HG02588 (cell line): ENCODE results near the gene RAVER1.
"Not testable (repeated sequence)": the region's sequence is repeated elsewhere in the genome, so short reads cannot be mapped to it uniquely, and the experiment has no call there.

Source experiments
- ATAC-seq: cut with Tn5 transposase; IDR thresholded peaks from one replicate; pipeline ENCODE4 v1.9.1; 2021; ENCODE audit warnings: mild to moderate bottlenecking, moderate library complexity; ENCODE audit not compliant: unreplicated experiment

The RAVER1 gene, protein sequence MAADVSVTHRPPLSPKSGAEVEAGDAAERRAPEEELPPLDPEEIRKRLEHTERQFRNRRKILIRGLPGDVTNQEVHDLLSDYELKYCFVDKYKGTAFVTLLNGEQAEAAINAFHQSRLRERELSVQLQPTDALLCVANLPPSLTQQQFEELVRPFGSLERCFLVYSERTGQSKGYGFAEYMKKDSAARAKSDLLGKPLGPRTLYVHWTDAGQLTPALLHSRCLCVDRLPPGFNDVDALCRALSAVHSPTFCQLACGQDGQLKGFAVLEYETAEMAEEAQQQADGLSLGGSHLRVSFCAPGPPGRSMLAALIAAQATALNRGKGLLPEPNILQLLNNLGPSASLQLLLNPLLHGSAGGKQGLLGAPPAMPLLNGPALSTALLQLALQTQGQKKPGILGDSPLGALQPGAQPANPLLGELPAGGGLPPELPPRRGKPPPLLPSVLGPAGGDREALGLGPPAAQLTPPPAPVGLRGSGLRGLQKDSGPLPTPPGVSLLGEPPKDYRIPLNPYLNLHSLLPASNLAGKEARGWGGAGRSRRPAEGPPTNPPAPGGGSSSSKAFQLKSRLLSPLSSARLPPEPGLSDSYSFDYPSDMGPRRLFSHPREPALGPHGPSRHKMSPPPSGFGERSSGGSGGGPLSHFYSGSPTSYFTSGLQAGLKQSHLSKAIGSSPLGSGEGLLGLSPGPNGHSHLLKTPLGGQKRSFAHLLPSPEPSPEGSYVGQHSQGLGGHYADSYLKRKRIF

DNA sequence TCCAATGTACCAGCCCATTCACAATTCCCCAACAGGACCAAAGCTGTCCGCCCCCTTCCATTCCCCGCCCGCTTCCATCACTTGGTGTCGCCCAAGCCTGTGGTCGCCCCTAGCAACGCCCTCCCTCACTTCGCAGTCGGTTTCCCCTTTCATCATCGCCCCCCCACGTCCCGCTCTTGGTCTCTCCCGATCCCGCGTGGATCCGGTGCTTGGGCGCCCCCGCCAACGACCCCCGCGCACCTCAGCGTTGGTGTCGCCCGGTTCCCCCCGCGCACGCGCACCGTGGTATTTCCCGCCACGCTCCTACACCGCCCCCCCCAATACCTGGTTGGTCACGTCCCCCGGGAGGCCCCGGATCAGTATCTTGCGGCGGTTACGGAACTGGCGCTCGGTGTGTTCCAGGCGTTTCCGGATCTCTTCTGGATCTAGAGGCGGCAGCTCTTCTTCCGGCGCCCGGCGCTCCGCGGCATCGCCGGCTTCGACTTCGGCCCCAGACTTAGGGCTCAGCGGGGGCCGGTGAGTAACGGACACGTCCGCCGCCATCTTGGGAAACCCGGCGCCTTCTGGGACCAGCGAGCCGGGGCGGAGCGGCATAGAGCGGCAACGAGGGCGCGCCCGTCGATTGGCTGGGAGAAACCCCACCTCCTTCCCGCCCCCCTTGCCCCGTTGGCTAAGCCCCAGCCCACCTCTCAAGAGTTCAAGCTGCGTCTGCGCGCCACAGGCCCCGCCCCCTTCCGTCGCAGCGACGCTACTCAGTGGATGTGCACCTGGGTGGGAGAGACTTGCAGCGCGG, at the start of gene RAVER1:
RAVER1 (minus strand) TSS at position 565 of the 793 bp plus-strand sequence; CDS start at position 543, 22 bp downstream.
- peak; percentile 85 for ATAC-seq

DNA sequence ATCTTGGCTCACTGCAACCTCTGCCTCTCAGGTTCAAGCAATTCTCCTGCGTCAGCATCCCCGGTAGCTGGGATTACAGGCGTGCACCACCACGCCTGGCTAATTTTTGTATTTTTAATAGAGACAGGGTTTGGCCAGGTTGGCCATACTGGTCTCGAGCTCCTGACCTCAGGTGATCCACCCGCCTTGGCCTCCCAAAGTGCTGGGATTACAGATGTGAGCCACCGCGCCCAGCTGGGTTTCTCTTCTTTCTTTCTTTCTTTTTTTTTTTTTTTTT, 49.8 kb upstream of the RAVER1 start:
- ATAC-seq, result not testable (repeated sequence)

DNA sequence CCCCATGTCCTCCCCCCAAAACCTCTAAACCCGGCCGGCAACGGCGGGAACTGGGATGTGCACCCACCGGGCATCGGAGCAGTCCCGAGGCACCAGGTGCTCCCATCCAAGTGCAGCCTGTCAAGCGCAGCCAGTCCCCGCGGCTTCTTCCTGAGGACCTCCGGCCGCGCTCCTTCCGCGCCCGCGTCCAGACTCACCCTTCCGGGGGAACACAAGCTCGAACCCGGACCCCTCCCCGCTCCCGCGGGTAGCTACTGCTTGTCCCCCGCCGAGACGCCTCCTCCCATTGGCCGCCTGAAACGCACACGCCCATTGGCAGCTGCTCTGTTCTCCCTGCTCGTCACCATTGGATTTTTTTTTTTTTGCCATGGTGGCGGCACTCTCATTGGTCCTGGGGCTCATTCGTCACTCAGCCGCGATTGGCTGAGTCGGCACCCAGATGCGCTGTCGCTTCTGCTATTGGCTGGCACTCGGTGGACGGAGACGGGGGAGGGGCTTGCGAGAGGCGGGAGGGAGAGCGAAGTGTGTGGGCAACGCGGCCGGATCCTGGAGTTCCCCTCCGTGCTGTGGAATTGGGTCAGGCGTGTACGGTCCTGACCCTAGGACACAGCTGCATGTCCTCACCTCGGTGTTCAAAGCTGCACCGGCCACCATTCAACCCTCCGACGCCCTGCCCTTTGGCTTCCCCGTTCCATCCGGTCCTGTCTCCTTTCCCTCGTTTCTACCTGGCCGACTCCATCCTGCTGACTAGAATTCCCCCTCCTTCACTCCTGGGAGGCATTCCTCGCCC, 47.2 kb upstream of the RAVER1 start, which contains the start of gene TYK2:
TYK2 (minus strand) TSS at position 260 of the 790 bp plus-strand sequence. CDS start 2,166 bp downstream, outside the sequence.
- peak; percentile 89 for ATAC-seq

DNA sequence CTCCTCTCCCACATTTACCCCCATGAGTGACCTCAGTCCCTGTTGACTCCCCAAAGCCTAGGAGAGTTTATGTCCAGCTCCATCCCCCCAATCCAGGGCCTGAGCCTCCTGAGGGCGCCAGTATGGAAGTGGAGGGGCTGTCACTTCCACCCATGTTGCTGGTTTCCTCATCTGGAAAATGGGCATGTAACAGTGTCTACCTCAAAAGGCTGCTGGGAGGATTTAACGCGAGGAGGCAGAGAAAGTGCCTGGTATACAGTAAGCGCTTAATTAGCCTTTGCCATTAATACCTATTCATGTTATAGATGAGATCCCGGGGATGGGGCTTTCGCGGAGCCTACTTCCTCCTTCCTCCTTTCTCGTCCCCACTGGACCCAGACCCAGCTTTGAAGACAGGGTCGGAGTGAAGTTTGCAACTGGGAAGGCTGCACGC, 46.6 kb upstream of the RAVER1 start:
- ATAC-seq, result no peak

DNA sequence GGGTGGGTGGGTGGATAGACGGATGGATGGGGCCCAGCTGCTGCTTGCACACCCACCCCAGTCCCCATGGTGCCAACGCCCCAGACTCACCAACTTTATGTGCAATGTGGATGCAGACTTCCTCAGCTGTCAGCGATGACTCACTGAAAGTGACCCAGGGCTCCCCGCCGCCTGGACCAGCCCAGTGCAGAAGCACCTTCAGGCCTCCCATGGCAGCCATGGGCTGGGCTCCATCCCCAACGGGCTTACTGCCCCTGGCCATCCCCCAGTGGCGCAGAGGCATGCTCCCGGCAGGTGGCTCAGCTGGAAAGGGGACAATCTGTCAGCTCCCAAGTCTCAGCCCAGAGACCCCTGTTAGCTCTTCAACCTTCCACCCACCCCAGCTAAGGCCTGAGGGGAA, 44.8 kb upstream of the RAVER1 start:
- no peak for ATAC-seq

DNA sequence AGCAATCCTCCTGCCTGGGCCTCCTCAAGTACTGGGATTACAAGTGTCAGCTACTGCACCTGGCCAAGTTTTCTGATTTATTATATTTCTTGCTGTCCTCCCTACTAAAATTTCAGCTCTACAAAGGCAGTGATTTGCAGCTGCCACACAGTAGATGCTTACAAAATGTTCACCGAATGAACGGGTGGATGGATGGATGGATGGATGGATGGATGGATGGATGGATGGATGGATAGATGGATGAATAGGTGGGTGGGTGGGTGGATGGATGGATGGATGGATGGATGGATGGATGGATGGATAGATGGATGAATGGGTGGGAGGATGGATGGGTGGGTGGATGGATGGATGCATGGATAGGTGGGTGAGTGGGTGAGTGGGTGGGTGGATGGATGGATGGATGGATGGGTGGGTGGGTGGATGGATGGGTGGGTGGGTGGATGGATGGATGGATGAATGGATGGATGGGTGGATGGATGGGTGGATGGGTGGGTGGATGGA, 43.9 kb upstream of the RAVER1 start:
- ATAC-seq, result not testable (repeated sequence)

DNA sequence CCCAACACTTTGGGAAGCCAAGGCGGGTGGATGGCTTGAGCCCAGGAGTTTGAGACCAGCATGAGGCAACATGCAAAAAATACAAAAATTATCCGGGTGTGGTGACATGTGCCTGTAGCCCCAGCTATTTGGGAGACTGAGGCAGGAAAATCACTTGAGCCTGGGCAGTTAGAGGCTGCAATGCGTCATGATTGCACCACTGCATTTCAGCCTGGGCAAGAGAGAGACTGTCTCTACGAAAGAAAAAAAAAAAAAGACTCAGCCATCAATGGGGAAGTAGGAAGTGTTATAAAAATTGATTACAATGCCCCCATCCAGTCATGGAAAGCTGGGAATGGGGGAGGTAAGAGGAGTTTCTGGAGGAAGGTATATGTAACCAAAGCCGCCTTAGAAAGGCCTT, 41.6 kb upstream of the RAVER1 start:
- no peak for ATAC-seq

DNA sequence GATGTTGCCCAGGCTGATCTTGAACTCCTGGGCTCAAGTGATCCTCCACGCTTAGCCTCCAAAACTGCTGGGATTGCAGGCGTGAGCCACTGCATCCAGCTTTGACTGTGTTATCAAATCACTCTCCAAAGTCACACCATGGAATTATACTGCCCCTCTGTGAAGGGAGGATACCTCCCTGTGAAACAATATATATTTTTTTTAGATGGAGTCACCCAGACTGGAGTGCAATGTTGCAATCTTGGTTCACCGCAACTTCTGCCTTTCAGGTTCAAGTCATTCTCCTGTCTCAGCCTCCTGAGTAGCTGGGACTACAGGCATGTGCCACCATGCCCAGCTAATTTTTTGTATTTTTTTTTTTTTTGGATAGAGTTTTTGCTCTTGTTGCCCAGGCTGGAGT, 39.4 kb upstream of the RAVER1 start:
- ATAC-seq, result no peak

DNA sequence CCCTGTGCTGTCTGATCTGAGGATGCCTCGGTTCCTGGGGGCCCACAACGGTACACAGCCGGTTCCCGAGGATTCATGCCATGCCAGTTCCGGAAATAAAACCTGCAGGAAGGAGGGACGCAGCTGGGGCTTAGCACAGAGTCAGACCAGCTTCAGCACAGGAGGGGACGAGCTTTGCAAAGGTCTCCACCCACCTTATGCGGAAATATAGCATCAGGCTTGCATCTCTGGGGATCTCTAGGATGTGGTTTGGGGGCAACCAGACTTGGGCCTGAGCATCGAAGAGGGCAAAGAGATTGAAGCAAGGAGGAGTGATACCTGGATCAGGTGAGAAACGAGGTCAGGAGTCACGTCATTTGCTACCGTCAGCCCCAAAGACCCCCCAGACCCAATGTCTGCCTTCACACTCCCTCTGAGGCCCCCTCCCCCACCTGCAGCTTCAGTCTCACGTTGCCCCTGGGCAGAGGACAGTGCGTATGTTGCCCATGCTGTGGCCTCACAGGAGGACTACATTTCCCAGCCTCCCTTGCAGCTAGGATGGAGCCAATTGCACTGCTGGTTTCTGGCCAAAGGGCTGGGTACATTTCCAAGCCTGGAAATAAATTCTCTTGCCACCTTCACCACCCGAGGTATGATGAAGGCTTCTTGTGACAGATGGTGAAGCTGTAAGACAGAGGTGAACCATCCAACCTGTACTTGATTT, 34.9 kb upstream of the RAVER1 start:
- ATAC-seq, result no peak

DNA sequence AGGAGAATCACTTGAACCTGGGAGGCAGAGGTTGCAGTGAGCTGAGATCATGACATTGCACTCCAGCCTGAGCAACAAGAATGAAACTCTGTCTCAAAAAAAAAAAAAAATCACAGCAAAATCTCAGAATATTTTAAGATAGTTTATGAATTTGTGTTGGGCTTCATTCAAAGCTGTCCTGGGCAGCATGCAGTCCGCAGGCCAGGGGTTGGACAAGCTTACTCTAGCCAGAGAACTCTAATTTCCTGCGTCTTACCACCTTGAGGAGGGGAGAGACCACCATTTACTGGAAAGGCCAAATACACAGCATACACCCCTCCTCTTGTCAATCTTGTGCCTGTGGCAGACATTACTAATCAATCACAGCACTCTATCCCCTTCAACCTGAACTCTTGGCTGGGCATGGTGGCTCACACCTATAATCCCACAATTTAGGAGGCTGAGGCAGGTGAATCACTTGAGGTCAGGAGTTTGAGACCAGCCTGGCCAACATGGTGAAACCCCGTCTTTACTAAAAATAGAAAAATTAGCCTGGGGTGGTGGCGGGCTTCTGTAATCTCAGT, 33.7 kb upstream of the RAVER1 start:
- ATAC-seq, result not testable (repeated sequence)

DNA sequence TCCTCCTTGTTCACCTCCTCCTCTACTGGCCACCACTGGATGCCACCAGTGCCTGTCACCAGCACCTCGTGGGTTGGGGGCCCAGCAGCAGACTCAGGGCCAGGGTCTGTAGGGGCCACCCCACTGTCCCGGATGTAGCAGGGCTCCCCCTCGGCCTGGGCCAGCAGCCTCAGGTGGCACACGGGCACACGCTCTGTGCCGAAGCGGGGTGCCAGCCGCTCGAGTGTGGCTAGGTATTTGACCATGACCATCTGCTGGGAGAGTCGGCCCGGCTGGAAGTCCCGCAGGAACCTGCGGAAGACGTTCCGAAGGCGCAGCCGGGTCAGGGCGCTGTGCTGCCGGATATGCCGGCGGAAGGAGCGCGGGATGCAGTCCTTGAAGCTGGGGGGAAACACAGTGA, 32.2 kb upstream of the RAVER1 start:
- no peak for ATAC-seq

DNA sequence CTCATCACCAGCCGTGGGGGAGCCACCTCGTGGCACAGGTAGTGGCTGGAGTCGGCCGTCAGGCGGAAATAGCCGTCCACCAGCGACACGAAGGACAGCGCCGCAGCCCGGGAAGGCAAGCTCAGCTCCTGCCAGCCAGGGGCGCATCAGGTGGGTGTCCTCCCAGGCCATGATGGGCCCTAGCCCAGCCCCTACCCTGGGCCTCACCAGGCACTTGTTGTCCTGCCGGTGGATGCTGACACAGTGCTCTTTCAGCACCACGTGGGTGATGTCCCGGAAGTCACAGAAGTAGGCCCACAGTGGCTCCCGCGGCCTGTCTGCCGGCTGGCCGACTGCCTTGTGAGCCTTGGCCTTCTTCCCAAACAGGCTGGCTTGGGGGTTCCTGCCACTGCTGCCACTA, 31.3 kb upstream of the RAVER1 start:
- no peak for ATAC-seq

DNA sequence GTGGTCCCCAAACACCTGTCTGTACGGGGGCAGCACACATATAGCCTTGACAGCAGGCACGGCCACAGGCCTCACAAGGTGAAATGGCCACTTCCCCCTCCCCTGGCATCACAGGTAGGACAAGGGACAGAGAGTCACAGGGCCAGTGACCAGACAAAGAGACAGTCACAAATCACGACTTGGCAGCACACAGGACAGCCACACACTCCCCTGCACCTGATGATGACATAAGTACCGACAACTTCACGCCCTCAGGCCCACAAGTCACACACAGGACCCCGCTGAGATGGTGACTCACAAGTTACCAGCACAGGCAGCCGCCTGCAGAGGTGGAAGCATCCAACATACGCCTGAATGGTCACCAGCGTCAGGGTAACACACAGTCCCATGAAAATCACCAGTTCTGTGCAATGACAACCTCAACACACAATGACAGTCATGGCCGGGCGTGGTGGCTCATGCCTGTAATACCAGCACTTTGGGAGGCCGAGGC, 30.5 kb upstream of the RAVER1 start:
- no peak for ATAC-seq

DNA sequence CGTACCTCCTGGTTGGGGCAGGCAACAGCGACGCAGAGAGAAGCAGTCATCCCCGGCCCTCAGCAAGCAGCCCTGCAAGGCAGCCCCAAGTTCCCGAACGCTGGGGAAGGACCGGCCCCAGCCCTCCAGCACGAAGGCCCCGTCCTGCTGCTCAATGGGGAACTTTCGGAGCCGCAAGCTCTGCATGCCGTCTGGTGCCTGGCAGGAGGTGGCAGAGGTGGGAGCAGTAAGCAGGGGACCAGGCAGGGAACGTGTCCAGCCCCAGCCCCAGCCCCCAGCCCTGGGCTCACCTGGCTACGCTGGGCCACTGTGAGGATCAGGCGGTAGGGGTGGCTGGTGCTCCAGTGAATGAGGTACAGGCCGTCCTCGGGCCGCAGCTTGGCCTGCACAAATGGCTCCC, 28.9 kb upstream of the RAVER1 start:
- no peak for ATAC-seq

DNA sequence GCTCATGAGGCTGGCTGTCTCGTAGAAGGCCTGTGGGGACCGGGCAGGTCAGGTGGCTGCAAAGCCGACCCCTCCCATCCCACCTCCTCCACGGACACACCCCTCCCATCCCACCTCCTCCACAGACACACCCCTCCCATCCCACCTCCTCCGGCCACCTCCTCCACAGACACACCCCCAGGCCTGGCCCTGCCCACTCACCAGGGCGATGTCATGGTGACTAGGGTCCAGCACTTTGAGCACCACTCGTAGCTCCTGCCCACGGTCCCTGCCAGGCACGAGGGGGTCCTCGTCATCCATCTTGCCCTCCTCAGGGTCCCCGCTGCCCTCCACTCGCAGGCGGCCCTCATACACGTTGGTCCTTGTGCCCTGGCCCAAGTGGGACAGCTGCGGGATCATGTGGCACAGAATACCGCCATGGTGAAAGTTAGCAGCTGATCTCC, 28.3 kb upstream of the RAVER1 start:
- no peak for ATAC-seq

DNA sequence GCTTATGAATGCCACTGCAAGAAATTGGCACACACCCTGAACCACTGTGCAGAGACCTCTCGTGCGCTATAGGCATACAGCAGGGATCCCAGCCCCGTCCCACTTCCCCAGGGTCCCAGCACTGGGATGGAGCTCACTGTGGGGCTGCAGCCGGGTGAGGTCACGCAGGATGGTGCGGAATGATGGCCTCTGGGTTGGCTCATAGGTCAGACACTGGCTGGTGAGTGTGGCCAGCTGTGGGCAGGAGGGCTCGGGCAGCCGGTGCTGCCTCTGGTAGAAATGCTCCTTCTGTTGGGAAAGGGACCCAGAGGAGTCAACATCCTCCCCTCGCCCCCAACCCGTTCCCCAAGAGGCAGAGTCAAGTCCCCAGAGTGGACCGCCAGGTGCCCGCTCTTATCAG, 23.1 kb upstream of the RAVER1 start:
- ATAC-seq, result no peak

DNA sequence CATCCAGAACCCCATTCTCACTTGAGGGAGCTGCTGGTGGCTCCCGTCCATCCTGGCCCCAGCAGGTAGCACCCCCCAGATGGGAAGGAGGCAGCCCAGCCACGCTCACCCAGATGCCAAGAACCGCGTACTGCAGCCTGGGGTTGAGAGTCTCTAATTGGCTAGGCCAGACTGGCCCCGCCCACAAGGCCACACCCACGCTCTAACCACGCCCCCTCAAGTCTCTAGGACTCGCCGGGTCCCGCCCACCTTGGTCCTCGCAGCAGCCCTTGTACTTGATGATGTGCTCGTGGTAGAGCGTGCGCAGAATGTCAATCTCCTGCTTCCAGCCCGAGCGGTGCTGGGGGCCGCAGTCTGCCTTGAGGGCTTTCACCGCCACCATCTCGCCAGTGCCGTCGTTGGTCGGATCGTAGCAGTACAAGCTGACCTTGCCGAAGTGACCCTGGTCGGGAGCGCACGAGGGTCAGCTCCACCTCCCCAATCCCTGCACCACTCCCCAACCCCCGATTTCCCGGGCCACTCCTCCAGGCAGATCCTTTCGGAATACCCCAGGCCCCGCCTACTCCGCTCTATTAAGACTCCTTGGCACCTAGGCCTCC, 20.6 kb upstream of the RAVER1 start:
- no peak for ATAC-seq

DNA sequence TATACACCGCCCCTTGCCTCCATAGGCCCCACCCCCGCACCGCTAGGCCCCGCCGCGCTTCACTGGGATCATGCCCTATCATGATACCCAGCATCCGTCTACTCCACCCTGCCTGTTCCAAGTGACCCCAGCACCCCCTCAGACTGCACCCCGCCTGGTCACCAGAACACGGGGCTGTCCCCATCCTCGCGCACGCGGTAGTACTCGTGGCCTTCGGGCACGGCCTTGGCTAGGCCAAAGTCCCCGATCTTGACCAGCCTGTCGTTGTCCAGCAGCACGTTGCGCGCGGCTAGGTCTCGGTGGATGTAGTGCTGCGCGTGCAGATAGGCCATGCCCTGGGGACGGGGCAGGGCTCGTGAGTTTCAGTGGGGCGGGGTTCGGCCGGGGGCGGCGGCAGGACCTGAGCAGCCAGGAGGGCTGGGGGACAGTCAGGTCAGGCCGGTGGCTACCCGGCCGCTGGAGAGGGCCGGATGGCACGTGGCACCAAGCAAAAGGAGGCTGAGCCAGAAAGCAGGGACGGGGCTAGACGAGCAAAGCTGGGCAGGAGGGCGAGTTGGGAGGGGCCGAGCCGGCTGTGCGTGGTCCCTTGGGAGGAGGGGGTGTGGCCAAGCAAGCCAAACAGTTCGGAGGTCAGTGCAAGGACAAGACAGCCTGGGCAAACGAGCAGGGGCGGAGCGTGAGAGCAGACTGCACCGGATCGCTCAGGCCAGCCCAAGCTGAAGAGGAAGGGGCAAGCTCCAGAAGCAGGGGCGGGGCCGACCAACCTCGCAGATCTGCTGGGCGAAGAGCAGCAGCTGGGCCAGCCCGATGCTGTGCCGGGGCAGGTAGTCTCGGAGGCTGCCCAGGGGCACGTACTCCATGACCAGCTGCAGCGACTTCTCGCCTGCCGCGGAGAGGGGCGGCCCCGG, 19.7 kb upstream of the RAVER1 start:
- no peak for ATAC-seq
